ENCODE measurements around the gene DNAAF5.

The DNAAF5 gene

GRCh38 chr7:833601-834258, 107.2 kb downstream of the DNAAF5 start:
- no peak for DNase-seq (ENCODE audit: low read depth, low spot score)

- no peak for DNase-seq (ENCODE audit: low read depth, low spot score)
Observed at GRCh38 chr7:834277-834676, 107.8 kb downstream of the DNAAF5 start.

GRCh38 chr7:835021-835420, 108.5 kb downstream of the DNAAF5 start:
- no peak for DNase-seq (ENCODE audit: low read depth, low spot score)

DNA sequence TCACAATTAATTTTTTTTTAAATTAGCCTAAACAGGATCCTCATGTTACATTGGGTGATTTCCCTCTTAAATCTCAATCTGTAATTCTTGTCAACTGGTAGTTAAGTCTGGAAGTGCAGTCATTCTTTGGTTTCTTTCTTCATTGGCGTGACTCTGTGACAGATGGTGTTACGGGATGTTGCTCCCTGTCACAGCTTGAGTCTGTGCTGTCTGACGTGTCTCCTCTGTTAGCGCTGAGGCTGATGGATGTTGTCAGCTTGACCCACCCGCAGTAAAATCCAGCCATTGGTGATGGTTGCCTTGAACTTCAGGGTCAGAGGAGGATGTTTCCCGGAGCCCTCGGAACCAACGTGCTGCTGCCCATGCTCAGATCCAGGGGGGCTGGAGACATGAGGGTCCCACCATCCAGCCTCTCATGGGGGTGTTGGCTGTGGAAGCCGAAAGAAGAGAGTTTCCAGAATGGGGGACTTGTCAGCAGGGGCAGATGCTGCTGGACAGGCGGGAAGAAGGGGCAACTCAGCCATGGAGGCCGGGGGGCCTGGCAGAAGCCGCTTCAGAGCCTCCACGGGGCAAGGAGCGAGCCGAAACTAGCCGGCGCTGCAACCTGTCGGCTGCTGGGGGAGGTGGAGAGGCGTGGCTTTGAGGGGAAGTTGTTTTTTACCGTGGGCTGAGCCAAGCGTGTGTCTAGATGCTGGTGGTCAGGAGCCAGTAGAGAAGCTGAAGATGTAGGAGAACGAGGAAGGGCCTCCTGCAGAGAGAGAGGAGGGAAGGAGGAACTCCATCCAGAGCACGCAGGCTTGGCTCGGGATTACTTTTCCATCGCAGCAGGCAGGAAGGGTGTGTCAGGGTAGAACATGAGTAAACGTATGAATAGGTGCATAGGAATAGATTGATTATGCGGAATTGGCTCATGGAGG, 109.2 kb downstream of the DNAAF5 start:
- DNase-seq (ENCODE audit: low read depth, low spot score), result no peak

Measured in astrocyte of the hippocampus (primary cell).